Neutrophil (primary cell): ENCODE measurements around the gene SERPINB1.
A peak's percentile ranks its signal among the peaks of the same experiment; 100 is the strongest.

Experiments used
- H3K27ac ChIP-seq: fragments of 200-600 bp; sonication (generic); 2 replicates; pipeline ENCODE4 v1.5.1; 2016; ENCODE audit warnings: mild to moderate bottlenecking, moderate library complexity
- H3K27me3 ChIP-seq: fragments of 200-600 bp; sonication (generic); 2 replicates; pipeline ENCODE4 v1.6.0; 2016; ENCODE audit warnings: mild to moderate bottlenecking
- H3K36me3 ChIP-seq: fragments of 200-600 bp; sonication (generic); 2 replicates; pipeline ENCODE4 v1.5.1; 2017
- H3K4me1 ChIP-seq, 2 experiments: fragments of 200-600 bp in 1 of 2; sonication (generic) in 1 of 2; 1 replicate in 1 of 2; 2 replicates in 1 of 2; pipeline versions ENCODE4 v1.5.1 to v1.6.1; 2013 to 2016; ENCODE audit warnings: low read depth in 1 of 2, low read length in 1 of 2, mild to moderate bottlenecking in 1 of 2, moderate library complexity in 1 of 2; ENCODE audit not compliant: control insufficient read depth in 1 of 2, insufficient read depth in 1 of 2
- H3K4me3 ChIP-seq, 2 experiments: fragments of 200-600 bp in 1 of 2; sonication (generic) in 1 of 2; 1 replicate in 1 of 2; 2 replicates in 1 of 2; pipeline ENCODE4 v1.5.1; 2013 to 2016; ENCODE audit warnings: low read depth in 1 of 2, low read length in 1 of 2, mild to moderate bottlenecking in 1 of 2, moderate library complexity in 1 of 2
- H3K9me3 ChIP-seq: fragments of 200-600 bp; sonication (generic); 2 replicates; pipeline ENCODE4 v1.5.1; 2016
- CTCF ChIP-seq: fragments of 200-600 bp; sonication (generic); IDR thresholded peaks from 2 replicates; pipeline ENCODE4 v1.5.1; 2016; ENCODE audit warnings: antibody characterized with exemption

Gene SERPINB1

GRCh38 chr6:2841264-2842138 lies at the start of gene SERPINB1:
TSS of gene SERPINB1 (minus strand) at chr6:2841863. CDS start at chr6:2840586, 1,277 bp downstream.
- TF ChIP-seq CTCF, result peak; percentile 33
- peaks cover 38% of the 10 kb centered on the region for H3K36me3 ChIP-seq
- H3K27me3 ChIP-seq, result no peaks in the 10 kb centered on the region
- H3K27ac ChIP-seq, result peak within 1 kb of the TSS; percentile 96
- peaks cover 69 to 71% of the 10 kb centered on the region in 2 experiments for H3K4me1 ChIP-seq
- peak within 1 kb of the TSS; percentile 74 to 84 for H3K4me3 ChIP-seq
- no peaks in the 10 kb centered on the region for H3K9me3 ChIP-seq

- Histone ChIP-seq H3K4me3 (no peak overlapping the region), H3K27me3 (no peaks in the 10 kb centered on the region), H3K27ac (no peak overlapping the region), H3K4me1 (no peaks in the 10 kb centered on the region), H3K9me3 (no peaks in the 10 kb centered on the region), H3K36me3 (no peaks in the 10 kb centered on the region)
- TF ChIP-seq CTCF, result no peak
Observed at GRCh38 chr6:2890976-2891767, 49.5 kb upstream of the SERPINB1 start.

- H3K27ac ChIP-seq, result no peak overlapping the region
- H3K4me3 ChIP-seq, result no peak overlapping the region
- H3K4me1 ChIP-seq, result peaks cover 5 to 6% of the 10 kb centered on the region in 2 experiments
- TF ChIP-seq CTCF, result no peak
- H3K9me3 ChIP-seq, result no peaks in the 10 kb centered on the region
- H3K36me3 ChIP-seq, result no peaks in the 10 kb centered on the region
- no peaks in the 10 kb centered on the region for H3K27me3 ChIP-seq
Observed at GRCh38 chr6:2885967-2886735, 44.5 kb upstream of the SERPINB1 start.

GRCh38 chr6:2884804-2885203 lies 43.1 kb upstream of the SERPINB1 start:
- TF ChIP-seq CTCF, result no peak
- Histone ChIP-seq H3K4me3 (no peak overlapping the region), H3K4me1 (peaks cover 6 to 7% of the 10 kb centered on the region in 2 experiments), H3K27ac (no peak overlapping the region), H3K27me3 (no peaks in the 10 kb centered on the region), H3K9me3 (no peaks in the 10 kb centered on the region), H3K36me3 (no peaks in the 10 kb centered on the region)

GRCh38 chr6:2883673-2884072 lies 42.0 kb upstream of the SERPINB1 start:
- Histone ChIP-seq H3K4me3 (no peak overlapping the region), H3K27ac (no peak overlapping the region), H3K9me3 (no peaks in the 10 kb centered on the region), H3K36me3 (no peaks in the 10 kb centered on the region), H3K27me3 (no peaks in the 10 kb centered on the region), H3K4me1 (peaks cover 6 to 7% of the 10 kb centered on the region in 2 experiments)
- no peak for TF ChIP-seq CTCF
